HepG2 (cell line): ENCODE results near the gene PSMG4. TPM values are rescaled to one million over a fixed set of nuclear protein-coding genes. Genes with fewer than 3 reads are reported as not detected.
A peak's percentile ranks its signal among the peaks of the same experiment; 100 is the strongest.

ENCODE experiments used
- ATAC-seq: fragments of 200-7000 bp; cut with Tn5 transposase; 3 replicates; pipeline ENCODE4 v1.9.1; 2020; ENCODE audit warnings: mild to moderate bottlenecking, moderate library complexity
- Bru-seq: library from RNA; stranded (reverse); fragments of 400-500 nt; gene quantifications from one replicate; lab custom pipeline; 2021; lab: Mats Ljungman, UMichigan
- BruChase-seq, 2 experiments: library from RNA; stranded (reverse); fragments of 400-500 nt; gene quantifications; one replicate each; lab custom pipeline; 2021; lab: Mats Ljungman, UMichigan
- BruUV-seq: library from RNA; stranded (reverse); fragments of 400-500 nt; replicated peaks from 2 replicates; lab custom pipeline; 2021; lab: Mats Ljungman, UMichigan
- CTCF ChIA-PET: fragments of 300-600 bp; formaldehyde crosslinking; extraction: SDS; loops from one replicate; lab custom pipeline; 2021; ENCODE audit warnings: low total read pairs, inconsistent platforms, low intra/inter-chr PET ratio; lab: Yijun Ruan, JAX
- POLR2A ChIA-PET: fragments of 350-600 bp; sonication (Branson Sonifier 250); formaldehyde crosslinking; loops from one replicate; lab custom pipeline; 2020; ENCODE audit warnings: antibody characterized with exemption, inconsistent platforms; lab: Yijun Ruan, JAX
- DNase-seq: peaks from one replicate; pipeline ENCODE4 v3.0.0-alpha.2; 2015; ENCODE audit warnings: low spot score
- FAIRE-seq: peaks from 3 replicates; lab custom pipeline; 2011; peaks lifted over from hg19 to GRCh38; lab: Jason Lieb, UNC
- H2AFZ ChIP-seq: one replicate; pipeline ENCODE4 v1.6.1; 2011; ENCODE audit warnings: low read length, inconsistent platforms
- H3K27ac ChIP-seq: fragments of 300-600 bp; 3 replicates; pipeline ENCODE4 v1.8.0; 2011; ENCODE audit warnings: mixed run types, mild to moderate bottlenecking, mixed read lengths, low read length, inconsistent platforms; ENCODE audit not compliant: insufficient read depth; ENCODE audit errors: extremely low read length
- H3K27me3 ChIP-seq, 2 experiments: fragments of 200-600 bp in 1 of 2; 2 replicates in 1 of 2; 3 replicates in 1 of 2; pipeline versions ENCODE4 v1.6.0 to v1.8.0; 2011; ENCODE audit warnings: low read length in 2 of 2, mild to moderate bottlenecking in 2 of 2, moderate library complexity in 2 of 2, inconsistent platforms in 1 of 2; ENCODE audit not compliant: insufficient read depth in 2 of 2, control insufficient read depth in 1 of 2
- H3K36me3 ChIP-seq, 2 experiments: fragments of 200-600 bp in 1 of 2; replicated peaks in 1 of 2; 2 replicates in 1 of 2; 3 replicates in 1 of 2; pipeline versions ENCODE4 v1.5.1 to v1.8.0; 2011; ENCODE audit warnings: low read length in 2 of 2, inconsistent platforms in 1 of 2; ENCODE audit not compliant: insufficient read depth in 2 of 2, control insufficient read depth in 1 of 2
- H3K4me1 ChIP-seq: 2 replicates; pipeline ENCODE4 v1.5.1; 2012; ENCODE audit warnings: low read length, inconsistent platforms; ENCODE audit not compliant: insufficient read depth
- H3K4me2 ChIP-seq: 2 replicates; pipeline ENCODE4 v1.6.0; 2011; ENCODE audit warnings: low read depth, low read length, inconsistent platforms
- H3K4me3 ChIP-seq, 3 experiments: fragments of 200-600 bp in 1 of 3; sonication (generic), shearing (Covaris generic) in 1 of 3; replicated peaks in 1 of 3; 2 replicates each; pipeline ENCODE4 v1.5.1; 2011 to 2016; ENCODE audit warnings: low read length in 3 of 3, inconsistent platforms in 2 of 3, low read depth in 2 of 3, mild to moderate bottlenecking in 2 of 3, control low read depth in 1 of 3, mixed read lengths in 1 of 3; ENCODE audit not compliant: insufficient read depth in 1 of 3
- H3K79me2 ChIP-seq: one replicate; pipeline ENCODE4 v1.6.1; 2011; ENCODE audit warnings: low read length, inconsistent platforms; ENCODE audit not compliant: insufficient read depth
- H3K9ac ChIP-seq: 2 replicates; pipeline ENCODE4 v1.6.0; 2011; ENCODE audit warnings: mild to moderate bottlenecking, low read depth, low read length, inconsistent platforms; ENCODE audit not compliant: insufficient read depth
- H3K9me3 ChIP-seq: 2 replicates; pipeline ENCODE4 v1.5.1; 2012; ENCODE audit warnings: mild to moderate bottlenecking, low read length
- H4K20me1 ChIP-seq: 2 replicates; pipeline ENCODE4 v1.6.0; 2011; ENCODE audit warnings: inconsistent platforms, mild to moderate bottlenecking, low read length, moderate library complexity; ENCODE audit not compliant: insufficient read depth
- CC2D1A ChIP-seq: sonication (generic); formaldehyde crosslinking; IDR thresholded peaks from 2 replicates; pipeline ENCODE4 v1.8.1; 2023; ENCODE audit warnings: mild to moderate bottlenecking, missing genetic modification reagents
- FOXO4 ChIP-seq: sonication (generic); formaldehyde crosslinking; conservative IDR thresholded peaks from 2 replicates; pipeline ENCODE4 v1.8.1; 2023; ENCODE audit warnings: missing genetic modification reagents
- IRF2 ChIP-seq: IDR thresholded peaks from 2 replicates; pipeline ENCODE4 v1.6.1; 2018; ENCODE audit warnings: missing genetic modification reagents, missing compliant biosample characterization
- KLF11 ChIP-seq: IDR thresholded peaks from 2 replicates; pipeline ENCODE4 v1.6.1; 2016; ENCODE audit warnings: missing compliant biosample characterization
- SNAPC4 ChIP-seq: sonication (generic); formaldehyde crosslinking; IDR thresholded peaks from 2 replicates; pipeline ENCODE4 v1.4.0; 2020; ENCODE audit warnings: mild to moderate bottlenecking, missing genetic modification reagents
- ZNF296 ChIP-seq: sonication (generic); formaldehyde crosslinking; conservative IDR thresholded peaks from 2 replicates; pipeline ENCODE4 v1.5.0; 2020; ENCODE audit warnings: mild to moderate bottlenecking, missing genetic modification reagents
- ZNF557 ChIP-seq: sonication (generic); formaldehyde crosslinking; IDR thresholded peaks from 2 replicates; pipeline ENCODE4 v1.4.0; 2020; ENCODE audit warnings: missing genetic modification reagents
- ZNF740 ChIP-seq: sonication (generic); formaldehyde crosslinking; IDR thresholded peaks from 2 replicates; pipeline ENCODE4 v1.4.0; 2020; ENCODE audit warnings: missing genetic modification reagents
- whole genome bisulfite sequencing: methylation state at CpG from one replicate; pipeline ENCODE4 v1.1.6; 2017; ENCODE audit warnings: low lambda C conversion rate; 5-methylcytosine and 5-hydroxymethylcytosine counted together
- in situ Hi-C: cut with HindIII; loops from 2 replicates; pipeline ENCODE4 v1.10.0; 2017; ENCODE audit warnings: low pct_unique_long_range_greater_than_20kb; ENCODE audit not compliant: extremely low pct_ligation_motif_present
- intact Hi-C: fragments of 100-400 bp; cut with micrococcal nuclease; formaldehyde crosslinking; loops from one replicate; pipeline ENCODE4 v1.10.0; 2022; ENCODE audit not compliant: unreplicated experiment
- long read RNA-seq, 2 experiments: library from RNA in 1 of 2; library from polyadenylated mRNA in 1 of 2; stranded (forward) in 1 of 2; unstranded in 1 of 2; transcript quantifications; one replicate each; pipeline ENCODE4 v2.0.0, GENCODE V29; 2019 to 2022
- polyA minus RNA-seq, 3 experiments: library from RNA; depleted of rRNA, polyadenylated mRNA; stranded (reverse); fragments of >200 nt; gene quantifications; 2 replicates each; pipeline ENCODE4 v1.2.3, GENCODE V29; 2011; ENCODE audit warnings: low replicate concordance in 1 of 3
- polyA plus RNA-seq, 8 experiments: library from polyadenylated mRNA; depleted of rRNA in 3 of 8; stranded (reverse) in 7 of 8; unstranded in 1 of 8; fragments of >200 nt; fragmentation: Illumina TruSeq in 4 of 8; extraction: Trizol in 4 of 8; gene quantifications; 2 replicates each; pipeline versions ENCODE4 v1.2.1 to v1.2.3, GENCODE V29; 2011 to 2016; ENCODE audit warnings: low read depth in 4 of 8, missing spikeins in 1 of 8, mixed read lengths in 1 of 8; ENCODE audit not compliant: insufficient read depth in 1 of 8
- total RNA-seq, 5 experiments: library from RNA; depleted of rRNA; stranded (reverse); fragments of >200 nt; fragmentation: Illumina TruSeq; extraction: Trizol; gene quantifications; 2 replicates each; pipeline ENCODE4 v1.2.3, GENCODE V29; 2016; ENCODE audit warnings: low read depth in 1 of 5

PSMG4 gene
- 24.5 and 32.8 TPM in 2 replicates for total RNA-seq (2016; rRNA removed; fragmentation: Illumina TruSeq; extraction: Trizol)
- 43.3 and 56.1 TPM in 2 replicates for total RNA-seq (2016; cell fraction: cytosol; rRNA removed; fragmentation: Illumina TruSeq; extraction: Trizol; ENCODE audit: low read depth)
- 26.0 and 30.5 TPM in 2 replicates for total RNA-seq (2016; cell fraction: insoluble cytoplasmic fraction; rRNA removed; fragmentation: Illumina TruSeq; extraction: Trizol)
- 33.3 and 46.1 TPM in 2 replicates for total RNA-seq (2016; cell fraction: membrane; rRNA removed; fragmentation: Illumina TruSeq; extraction: Trizol)
- total RNA-seq (2016; cell fraction: nucleus; rRNA removed; fragmentation: Illumina TruSeq; extraction: Trizol): 22.5 and 24.0 TPM in 2 replicates
- 28.5 and 32.8 TPM in 2 replicates for polyA plus RNA-seq (2011; rRNA removed)
- 24.5 and 48.7 TPM in 2 replicates for polyA plus RNA-seq (2011; cell fraction: cytosol; rRNA removed)
- polyA plus RNA-seq (2011; cell fraction: nucleus; rRNA removed): 39.7 and 47.3 TPM in 2 replicates
- polyA plus RNA-seq (2012): 24.7 TPM in 2 replicates
- 40.0 and 56.6 TPM in 2 replicates for polyA plus RNA-seq (2016; cell fraction: cytosol; fragmentation: Illumina TruSeq; extraction: Trizol; ENCODE audit: low read depth)
- polyA plus RNA-seq (2016; cell fraction: insoluble cytoplasmic fraction; fragmentation: Illumina TruSeq; extraction: Trizol; ENCODE audit: low read depth): 25.9 and 30.2 TPM in 2 replicates
- polyA plus RNA-seq (2016; cell fraction: membrane; fragmentation: Illumina TruSeq; extraction: Trizol; ENCODE audit: low read depth): 27.5 and 37.6 TPM in 2 replicates
- 36.5 and 39.2 TPM in 2 replicates for polyA plus RNA-seq (2016; cell fraction: nucleus; fragmentation: Illumina TruSeq; extraction: Trizol; ENCODE audit: insufficient read depth, low read depth)
- polyA minus RNA-seq (2011; rRNA and poly(A)+ RNA removed; ENCODE audit: low replicate concordance): 28.6 and 43.2 TPM in 2 replicates
- polyA minus RNA-seq (2011; cell fraction: cytosol; rRNA and poly(A)+ RNA removed): 12.1 and 14.2 TPM in 2 replicates
- polyA minus RNA-seq (2011; cell fraction: nucleus; rRNA and poly(A)+ RNA removed): 23.0 and 28.2 TPM in 2 replicates
- percentile 58 among the genes with signal in this experiment for Bru-seq, nascent RNA
- BruChase-seq, experiment 1, labeled RNA remaining after a 6-hour chase: percentile 50 among the genes with signal in this experiment
- BruChase-seq, experiment 2, labeled RNA remaining after a 2-hour chase: percentile 56 among the genes with signal in this experiment
- long read RNA-seq, experiment 1, full-length matches to known transcripts: 54 of 62 reads
- long read RNA-seq, experiment 1, partial matches to known transcripts: 0 of 62 reads
- long read RNA-seq, experiment 1, other reads (novel, unspliced or antisense): 8 of 62 reads
- long read RNA-seq, experiment 2, transcript PSMG4-205 (4 exons, 629 nt): minor isoform, 10 of 49 reads
- long read RNA-seq, experiment 2, transcript PSMG4-206 (3 exons, 838 nt): major isoform, 32 of 49 reads
- long read RNA-seq, experiment 2, partial matches to known transcripts: 1 of 49 reads
- long read RNA-seq, experiment 2, other reads (novel, unspliced or antisense): 6 of 49 reads

- in situ Hi-C loops: loop anchor here (10.0 kb wide), 1 partner anchor 264 kb away; the partner anchor contains the start of gene NQO2
- FAIRE-seq: peak; percentile 93
- TF ChIP-seq SNAPC4 (CRISPR knock-in tag) (no peak), ZNF296 (CRISPR knock-in tag) (no peak), KLF11 (CRISPR knock-in tag) (no peak), CC2D1A (CRISPR knock-in tag) (no peak), ZNF740 (peak; percentile 60; the same call in 1 of the 2 replicates), FOXO4 (no peak), ZNF557 (CRISPR knock-in tag) (peak; percentile 50; the same call in 1 of the 2 replicates), IRF2 (peak; percentile 100)
These were observed at the start of gene PSMG4 for GRCh38 chr6:3258720-3259490. TSS of gene PSMG4 (plus strand) at chr6:3258947. CDS start at chr6:3259023, 76 bp downstream.

More at GRCh38 chr6:3258720-3259490, at the start of gene PSMG4:
- BruUV-seq: no TSS peak
- Histone ChIP-seq H4K20me1 (peaks cover 14% of the 10 kb centered on the region), H3K36me3 (peaks cover 4 to 11% of the 10 kb centered on the region in 2 experiments; a peak in 4 of 5 replicates), H3K79me2 (peaks cover 47% of the 10 kb centered on the region), H3K4me3 (peak within 1 kb of the TSS; percentile 92 to 96 (median 96)), H2AFZ (no peak within 1 kb of the TSS), H3K4me2 (peak within 1 kb of the TSS; percentile 80), H3K9me3 (no peaks in the 10 kb centered on the region), H3K27me3 (peaks cover 0 to 32% of the 10 kb centered on the region in 2 experiments; a peak in 3 of 5 replicates), H3K27ac (peak within 1 kb of the TSS; percentile 70), H3K4me1 (peaks cover 50% of the 10 kb centered on the region), H3K9ac (peak within 1 kb of the TSS; percentile 87)
- CTCF ChIA-PET: interaction anchor here (0.6 to 1.6 kb wide), 2 partner anchors 132 to 145 kb away, joined by 3 to 5 read pairs; no protein-coding TSS in a partner anchor
- 1% methylated on average over 18 of the region's 80 CpGs for WGBS
- peak; percentile 84 for DNase-seq
- intact Hi-C loops: loop anchor here (2.0 to 5.0 kb wide), 2 partner anchors 62 to 132 kb away; no protein-coding TSS in a partner anchor
- POLR2A ChIA-PET: interaction anchor here (0.6 to 2.2 kb wide), 14 partner anchors 9 to 877 kb away, joined by 3 to 30 read pairs (median 4); partner anchors contain the start of genes BPHL, ECI2 and NQO2
- ATAC-seq: peak; percentile 89
